Panc1 (cell line): Measurements from ENCODE around the gene PRR20G. TPM values are rescaled to one million over a fixed set of nuclear protein-coding genes. Genes with fewer than 3 reads are reported as not detected.
A peak's percentile ranks its signal among the peaks of the same experiment; 100 is the strongest.

Experiments used
- ATAC-seq: fragments of 200-7000 bp; cut with Tn5 transposase; 2 replicates; pipeline ENCODE4 v1.9.1; 2020; ENCODE audit warnings: mild to moderate bottlenecking, moderate library complexity
- BruUV-seq: library from RNA; stranded (reverse); fragments of 400-500 nt; replicated peaks from 2 replicates; lab custom pipeline; 2021; lab: Mats Ljungman, UMichigan
- CTCF ChIA-PET: fragments of 300-600 bp; sonication (Branson Sonifier 250); formaldehyde crosslinking; loops from one replicate; lab custom pipeline; 2022; ENCODE audit warnings: antibody characterized with exemption; lab: Charles Lee
- POLR2A ChIA-PET: fragments of 300-600 bp; sonication (Branson Sonifier 250); formaldehyde crosslinking; loops from one replicate; lab custom pipeline; 2022; ENCODE audit warnings: antibody characterized with exemption; lab: Charles Lee
- DNase-seq: peaks from one replicate; pipeline ENCODE4 v3.0.0-alpha.2; 2010; ENCODE audit warnings: low read depth, low spot score
- H3K27ac ChIP-seq: 2 replicates; pipeline ENCODE4 v1.5.1; 2011; ENCODE audit warnings: mild to moderate bottlenecking, low read length, inconsistent platforms
- H3K27me3 ChIP-seq: fragments of 200-500 bp; sonication (Bioruptor generic); 2 replicates; pipeline ENCODE4 v1.6.0; 2014; ENCODE audit warnings: low read length, inconsistent platforms; ENCODE audit not compliant: control insufficient read depth, insufficient read depth
- H3K36me3 ChIP-seq: fragments of 200-500 bp; sonication (Bioruptor generic); 2 replicates; pipeline ENCODE4 v1.5.1; 2014; ENCODE audit warnings: inconsistent platforms, mild to moderate bottlenecking, low read length, moderate library complexity; ENCODE audit not compliant: control insufficient read depth, insufficient read depth
- H3K4me1 ChIP-seq: 2 replicates; pipeline ENCODE4 v1.5.1; 2011; ENCODE audit warnings: inconsistent platforms, mild to moderate bottlenecking, low read length, moderate library complexity; ENCODE audit not compliant: control insufficient read depth, insufficient read depth
- H3K4me3 ChIP-seq, 2 experiments: 2 replicates each; pipeline ENCODE4 v1.5.1; 2011 to 2012; ENCODE audit warnings: low read depth in 2 of 2, low read length in 2 of 2, mild to moderate bottlenecking in 2 of 2, inconsistent platforms in 1 of 2, moderate library complexity in 1 of 2
- H3K9me3 ChIP-seq: fragments of 200-500 bp; sonication (Bioruptor generic); 2 replicates; pipeline ENCODE4 v1.5.1; 2014; ENCODE audit warnings: low read depth, mild to moderate bottlenecking, inconsistent platforms, low read length, moderate library complexity; ENCODE audit not compliant: control insufficient read depth, insufficient read depth
- POLR2AphosphoS5 ChIP-seq: IDR thresholded peaks from 2 replicates; pipeline ENCODE4 v1.6.1; 2012; ENCODE audit warnings: mild to moderate bottlenecking, low read depth, low read length, moderate library complexity
- SIN3A ChIP-seq: IDR thresholded peaks from 2 replicates; pipeline ENCODE4 v1.6.1; 2012; ENCODE audit warnings: low read depth, mild to moderate bottlenecking, low read length, moderate library complexity, borderline replicate concordance; ENCODE audit not compliant: insufficient read depth
- TCF7L2 ChIP-seq: IDR thresholded peaks from 2 replicates; pipeline ENCODE4 v1.6.1; 2011; ENCODE audit warnings: mild to moderate bottlenecking, low read depth, low read length, inconsistent platforms
- in situ Hi-C: cut with HindIII; loops from 2 replicates; pipeline ENCODE4 v1.10.0; 2016; ENCODE audit warnings: low sequenced_read_pairs, low pct_unique_long_range_greater_than_20kb
- intact Hi-C: fragments of 100-400 bp; cut with micrococcal nuclease; formaldehyde crosslinking; loops from one replicate; pipeline ENCODE4 v1.10.0; 2022; ENCODE audit not compliant: unreplicated experiment
- total RNA-seq: library from RNA; stranded (reverse); gene quantifications from one replicate; pipeline ENCODE4 v1.2.1, GENCODE V29; 2021; ENCODE audit not compliant: unreplicated experiment
- TF ChIP-seq, protein P1 (sequence below): fragments of 450-650 bp; IDR thresholded peaks from 2 replicates; pipeline ENCODE4 v1.5.1; 2017; ENCODE audit warnings: mild to moderate bottlenecking
- TF ChIP-seq, protein P2 (sequence below), 2 experiments: IDR thresholded peaks; 2 replicates each; pipeline ENCODE4 v1.6.1; 2011 to 2012; ENCODE audit warnings: low read depth in 2 of 2, control low read depth in 1 of 2, low read length in 1 of 2, mild to moderate bottlenecking in 1 of 2, moderate library complexity in 1 of 2; ENCODE audit not compliant: insufficient read depth in 1 of 2

The PRR20G gene
- total RNA-seq, 1 experiment from 2014 or later = not detected

DNA sequence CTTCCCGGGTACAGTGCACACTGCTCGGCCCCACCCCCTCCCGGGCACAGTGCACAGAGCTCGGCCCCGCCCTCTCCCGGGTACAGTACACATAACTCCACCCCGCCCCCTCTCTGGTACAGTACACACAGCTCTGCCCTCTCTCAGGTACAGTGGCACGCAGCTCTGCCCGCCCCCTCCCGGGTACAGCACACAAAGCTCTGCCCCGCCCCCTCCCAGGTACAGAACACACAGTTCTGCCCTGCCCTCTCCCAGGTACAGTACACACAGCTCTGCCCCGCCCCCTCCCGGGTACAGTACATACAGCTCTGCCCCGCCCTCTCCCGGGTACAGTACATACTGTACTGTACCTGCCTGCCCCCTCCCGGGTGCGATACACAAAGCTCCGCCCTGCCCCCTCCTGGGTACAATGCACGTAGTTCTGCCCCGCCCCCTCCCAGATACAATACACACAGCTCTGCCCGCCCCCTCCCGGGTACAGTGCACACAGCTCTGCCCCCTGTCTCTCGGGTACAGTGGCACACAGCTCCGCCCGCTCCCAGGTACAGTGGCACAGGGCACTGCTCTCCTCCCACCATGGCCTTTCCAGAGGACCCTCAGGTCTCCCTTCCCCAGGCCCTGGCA, 16.4 kb upstream of the PRR20G start:
- H3K36me3 ChIP-seq = no peaks in the 10 kb centered on the region
- no peaks in the 10 kb centered on the region for H3K9me3 ChIP-seq
- peaks cover 3% of the 10 kb centered on the region for H3K4me1 ChIP-seq
- no peak overlapping the region for H3K27ac ChIP-seq
- H3K27me3 ChIP-seq = peaks cover 35% of the 10 kb centered on the region
- DNase-seq (no peak), ATAC-seq (peak; percentile 89)
- in situ Hi-C loops (no loop called here), intact Hi-C loops (no loop called here)
- CTCF ChIA-PET = interaction anchor here (0.6 to 0.7 kb wide), 5 partner anchors 11 to 270 kb away, joined by 3 to 4 read pairs (median 3); no protein-coding TSS in a partner anchor
- 0 out of 4 replicates have a peak overlapping the region, but pooled peaks of 1 of the 2 experiments have one; percentile 3 for H3K4me3 ChIP-seq
- TF ChIP-seq, protein P1, sequence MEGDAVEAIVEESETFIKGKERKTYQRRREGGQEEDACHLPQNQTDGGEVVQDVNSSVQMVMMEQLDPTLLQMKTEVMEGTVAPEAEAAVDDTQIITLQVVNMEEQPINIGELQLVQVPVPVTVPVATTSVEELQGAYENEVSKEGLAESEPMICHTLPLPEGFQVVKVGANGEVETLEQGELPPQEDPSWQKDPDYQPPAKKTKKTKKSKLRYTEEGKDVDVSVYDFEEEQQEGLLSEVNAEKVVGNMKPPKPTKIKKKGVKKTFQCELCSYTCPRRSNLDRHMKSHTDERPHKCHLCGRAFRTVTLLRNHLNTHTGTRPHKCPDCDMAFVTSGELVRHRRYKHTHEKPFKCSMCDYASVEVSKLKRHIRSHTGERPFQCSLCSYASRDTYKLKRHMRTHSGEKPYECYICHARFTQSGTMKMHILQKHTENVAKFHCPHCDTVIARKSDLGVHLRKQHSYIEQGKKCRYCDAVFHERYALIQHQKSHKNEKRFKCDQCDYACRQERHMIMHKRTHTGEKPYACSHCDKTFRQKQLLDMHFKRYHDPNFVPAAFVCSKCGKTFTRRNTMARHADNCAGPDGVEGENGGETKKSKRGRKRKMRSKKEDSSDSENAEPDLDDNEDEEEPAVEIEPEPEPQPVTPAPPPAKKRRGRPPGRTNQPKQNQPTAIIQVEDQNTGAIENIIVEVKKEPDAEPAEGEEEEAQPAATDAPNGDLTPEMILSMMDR = peak; percentile 19; the same call in 1 of the 2 replicates
- no peak for TF ChIP-seq TCF7L2
- BruUV-seq = no TSS peak
- POLR2A ChIA-PET = no interaction called here

DNA sequence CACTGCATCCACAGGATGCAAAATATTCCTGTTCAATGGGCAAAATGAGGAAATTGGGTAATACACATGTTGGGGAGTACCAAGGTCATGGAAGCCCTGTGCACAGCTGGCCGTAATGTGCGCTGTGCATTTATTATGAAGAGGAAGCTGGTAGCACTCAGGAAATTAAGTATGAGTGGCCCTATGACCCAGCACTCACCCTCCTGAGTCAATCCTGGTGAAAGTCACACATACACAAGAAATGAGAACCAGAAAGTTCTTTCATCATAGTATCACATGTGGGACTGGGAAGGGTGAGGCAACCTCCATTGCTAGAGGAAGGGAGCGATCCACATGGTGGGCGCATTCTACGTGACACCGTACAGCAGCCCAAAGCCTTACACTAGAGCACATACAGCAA, 11.4 kb upstream of the PRR20G start:
- no peaks in the 10 kb centered on the region for H3K9me3 ChIP-seq
- TF ChIP-seq POLR2AphosphoS5 = no peak
- no peak for TF ChIP-seq SIN3A
- TF ChIP-seq TCF7L2 = no peak
- TF ChIP-seq, protein P2, sequence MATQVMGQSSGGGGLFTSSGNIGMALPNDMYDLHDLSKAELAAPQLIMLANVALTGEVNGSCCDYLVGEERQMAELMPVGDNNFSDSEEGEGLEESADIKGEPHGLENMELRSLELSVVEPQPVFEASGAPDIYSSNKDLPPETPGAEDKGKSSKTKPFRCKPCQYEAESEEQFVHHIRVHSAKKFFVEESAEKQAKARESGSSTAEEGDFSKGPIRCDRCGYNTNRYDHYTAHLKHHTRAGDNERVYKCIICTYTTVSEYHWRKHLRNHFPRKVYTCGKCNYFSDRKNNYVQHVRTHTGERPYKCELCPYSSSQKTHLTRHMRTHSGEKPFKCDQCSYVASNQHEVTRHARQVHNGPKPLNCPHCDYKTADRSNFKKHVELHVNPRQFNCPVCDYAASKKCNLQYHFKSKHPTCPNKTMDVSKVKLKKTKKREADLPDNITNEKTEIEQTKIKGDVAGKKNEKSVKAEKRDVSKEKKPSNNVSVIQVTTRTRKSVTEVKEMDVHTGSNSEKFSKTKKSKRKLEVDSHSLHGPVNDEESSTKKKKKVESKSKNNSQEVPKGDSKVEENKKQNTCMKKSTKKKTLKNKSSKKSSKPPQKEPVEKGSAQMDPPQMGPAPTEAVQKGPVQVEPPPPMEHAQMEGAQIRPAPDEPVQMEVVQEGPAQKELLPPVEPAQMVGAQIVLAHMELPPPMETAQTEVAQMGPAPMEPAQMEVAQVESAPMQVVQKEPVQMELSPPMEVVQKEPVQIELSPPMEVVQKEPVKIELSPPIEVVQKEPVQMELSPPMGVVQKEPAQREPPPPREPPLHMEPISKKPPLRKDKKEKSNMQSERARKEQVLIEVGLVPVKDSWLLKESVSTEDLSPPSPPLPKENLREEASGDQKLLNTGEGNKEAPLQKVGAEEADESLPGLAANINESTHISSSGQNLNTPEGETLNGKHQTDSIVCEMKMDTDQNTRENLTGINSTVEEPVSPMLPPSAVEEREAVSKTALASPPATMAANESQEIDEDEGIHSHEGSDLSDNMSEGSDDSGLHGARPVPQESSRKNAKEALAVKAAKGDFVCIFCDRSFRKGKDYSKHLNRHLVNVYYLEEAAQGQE (IDR thresholded peaks at IDR 0.05; ENCODE audit: insufficient read depth in 1 of 2, low read depth in 2 of 2, low read length in 1 of 2) = no peak
- TF ChIP-seq, protein P1 = no peak
- H3K36me3 ChIP-seq = no peaks in the 10 kb centered on the region
- ChIA-PET POLR2A (no interaction called here), CTCF (no interaction called here)
- no peak for ATAC-seq
- in situ Hi-C loops = no loop called here
- H3K4me3 ChIP-seq = no peak overlapping the region
- intact Hi-C loops = no loop called here
- peaks cover 3% of the 10 kb centered on the region; the same call in 1 of the 2 replicates for H3K4me1 ChIP-seq
- no peak for DNase-seq
- no peak overlapping the region for H3K27ac ChIP-seq
- peaks cover 46% of the 10 kb centered on the region for H3K27me3 ChIP-seq
- BruUV-seq = no TSS peak
